Stomach (tissue), 4 donors: ENCODE measurements around the gene NPTX2.

ENCODE experiments used
- EP300 ChIP-seq: sonication (generic); formaldehyde crosslinking; IDR thresholded peaks from one replicate; pipeline ENCODE4 v1.6.1; 2017; ENCODE audit warnings: antibody characterized with exemption
- POLR2AphosphoS5 ChIP-seq, 3 donors: sonication (generic); formaldehyde crosslinking; IDR thresholded peaks; one replicate each; pipeline ENCODE4 v1.6.1; 2016; ENCODE audit warnings: antibody characterized with exemption in 3 of 3
- TF ChIP-seq, protein P1 (sequence below), 7 experiments: fragments of 450-650 bp in 4 of 7; fragments of 200-600 bp in 3 of 7; sonication (generic) in 3 of 7; IDR thresholded peaks; one replicate each; pipeline ENCODE4 v1.5.1; 2016 to 2019; ENCODE audit warnings: antibody characterized with exemption in 7 of 7, control low read depth in 2 of 7, mild to moderate bottlenecking in 1 of 7

DNA sequence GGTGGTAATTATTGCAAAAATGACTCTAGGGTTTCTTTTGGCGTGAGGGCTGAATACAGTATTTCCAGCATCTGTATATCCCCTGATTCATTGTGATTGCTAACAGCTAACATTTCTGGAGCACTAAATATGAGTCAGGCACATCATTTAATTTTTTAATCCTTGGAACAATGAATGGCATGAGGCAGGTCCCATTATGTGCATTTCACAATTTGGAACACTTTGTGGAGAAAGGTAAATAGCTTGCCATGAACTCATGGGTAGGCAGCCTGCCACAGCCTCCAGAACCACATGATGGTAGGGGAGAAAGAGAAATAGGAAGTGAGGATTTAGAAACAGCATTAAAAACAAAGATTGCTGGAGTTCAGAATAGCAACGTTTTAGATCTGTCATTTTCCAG lies 1.7 kb downstream of the NPTX2 start:
- no peak for TF ChIP-seq POLR2AphosphoS5 (IDR thresholded peaks at IDR 0.05)
- TF ChIP-seq, protein P1, sequence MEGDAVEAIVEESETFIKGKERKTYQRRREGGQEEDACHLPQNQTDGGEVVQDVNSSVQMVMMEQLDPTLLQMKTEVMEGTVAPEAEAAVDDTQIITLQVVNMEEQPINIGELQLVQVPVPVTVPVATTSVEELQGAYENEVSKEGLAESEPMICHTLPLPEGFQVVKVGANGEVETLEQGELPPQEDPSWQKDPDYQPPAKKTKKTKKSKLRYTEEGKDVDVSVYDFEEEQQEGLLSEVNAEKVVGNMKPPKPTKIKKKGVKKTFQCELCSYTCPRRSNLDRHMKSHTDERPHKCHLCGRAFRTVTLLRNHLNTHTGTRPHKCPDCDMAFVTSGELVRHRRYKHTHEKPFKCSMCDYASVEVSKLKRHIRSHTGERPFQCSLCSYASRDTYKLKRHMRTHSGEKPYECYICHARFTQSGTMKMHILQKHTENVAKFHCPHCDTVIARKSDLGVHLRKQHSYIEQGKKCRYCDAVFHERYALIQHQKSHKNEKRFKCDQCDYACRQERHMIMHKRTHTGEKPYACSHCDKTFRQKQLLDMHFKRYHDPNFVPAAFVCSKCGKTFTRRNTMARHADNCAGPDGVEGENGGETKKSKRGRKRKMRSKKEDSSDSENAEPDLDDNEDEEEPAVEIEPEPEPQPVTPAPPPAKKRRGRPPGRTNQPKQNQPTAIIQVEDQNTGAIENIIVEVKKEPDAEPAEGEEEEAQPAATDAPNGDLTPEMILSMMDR (IDR thresholded peaks at IDR 0.05): no peak
- no peak for TF ChIP-seq EP300
